Loucy (cell line): ENCODE data around the gene RPE.

Experiments
- H2AFZ ChIP-seq: fragments of 200-600 bp; sonication (generic); 2 replicates; pipeline ENCODE4 v1.6.0; 2016; ENCODE audit warnings: antibody characterized with exemption, mild to moderate bottlenecking, low read length, moderate library complexity
- H3F3A ChIP-seq: fragments of 200-600 bp; 2 replicates; pipeline ENCODE4 v1.6.0; 2016; ENCODE audit warnings: antibody characterized with exemption, low read depth, mild to moderate bottlenecking
- H3K27me3 ChIP-seq: fragments of 200-600 bp; sonication (generic); 2 replicates; pipeline ENCODE4 v1.6.1; 2014; ENCODE audit warnings: low read length, mild to moderate bottlenecking; ENCODE audit not compliant: insufficient read depth, poor library complexity, severe bottlenecking
- H3K36me3 ChIP-seq: fragments of 200-600 bp; sonication (generic); 2 replicates; pipeline ENCODE4 v1.6.1; 2016; ENCODE audit warnings: low read length; ENCODE audit not compliant: insufficient read depth
- H3K4me1 ChIP-seq: fragments of 200-600 bp; sonication (generic); 2 replicates; pipeline ENCODE4 v1.5.1; 2014; ENCODE audit warnings: low read length, mild to moderate bottlenecking; ENCODE audit not compliant: insufficient read depth, poor library complexity, severe bottlenecking
- H3K4me2 ChIP-seq: fragments of 200-600 bp; sonication (generic); 2 replicates; pipeline ENCODE4 v1.6.0; 2014; ENCODE audit warnings: antibody characterized with exemption, low read length, low read depth, mild to moderate bottlenecking; ENCODE audit not compliant: poor library complexity, severe bottlenecking
- H3K4me3 ChIP-seq: fragments of 200-600 bp; sonication (generic); 2 replicates; pipeline ENCODE4 v1.5.1; 2014; ENCODE audit warnings: low read length, mild to moderate bottlenecking, mixed read lengths; ENCODE audit not compliant: poor library complexity, severe bottlenecking
- H3K79me2 ChIP-seq: fragments of 200-600 bp; sonication (generic); 2 replicates; pipeline ENCODE4 v1.6.1; 2014; ENCODE audit warnings: low read length; ENCODE audit not compliant: insufficient read depth
- H3K9ac ChIP-seq: fragments of 200-600 bp; sonication (generic); 2 replicates; pipeline ENCODE4 v1.6.0; 2014; ENCODE audit warnings: mild to moderate bottlenecking, low read depth, low read length, moderate library complexity; ENCODE audit not compliant: poor library complexity, severe bottlenecking
- H3K9me2 ChIP-seq: fragments of 200-600 bp; sonication (generic); replicated peaks from 2 replicates; pipeline ENCODE4 v1.6.1; 2016; ENCODE audit warnings: low read depth, low read length, mixed read lengths
- H3K9me3 ChIP-seq: fragments of 200-600 bp; sonication (generic); 2 replicates; pipeline ENCODE4 v1.6.1; 2014; ENCODE audit warnings: mild to moderate bottlenecking, antibody characterized with exemption, low read length, low read depth; ENCODE audit not compliant: insufficient read depth
- H4K20me1 ChIP-seq: fragments of 200-600 bp; sonication (generic); 2 replicates; pipeline ENCODE4 v1.6.0; 2014; ENCODE audit warnings: antibody characterized with exemption, low read length, mild to moderate bottlenecking; ENCODE audit not compliant: insufficient read depth, poor library complexity, severe bottlenecking
- CTCF ChIP-seq: fragments of 200-600 bp; sonication (generic); conservative IDR thresholded peaks from 2 replicates; pipeline ENCODE4 v1.5.1; 2014; ENCODE audit warnings: mild to moderate bottlenecking, antibody characterized with exemption, low read length
- EZH2phosphoT487 ChIP-seq: fragments of 200-600 bp; IDR thresholded peaks from 2 replicates; pipeline ENCODE4 v1.6.1; 2018; ENCODE audit warnings: antibody characterized with exemption, mild to moderate bottlenecking, moderate library complexity, borderline replicate concordance

Gene RPE

GRCh38 chr2:209986415-209986814, 16.0 kb upstream of the RPE start:
- Histone ChIP-seq H3K4me3 (no peak overlapping the region), H3K36me3 (no peaks in the 10 kb centered on the region), H3K9ac (no peak overlapping the region), H3K9me3 (no peaks in the 10 kb centered on the region), H3K79me2 (no peaks in the 10 kb centered on the region), H3K4me2 (no peak overlapping the region), H3K9me2 (no peaks in the 10 kb centered on the region), H4K20me1 (no peaks in the 10 kb centered on the region), H3K4me1 (no peaks in the 10 kb centered on the region), H2AFZ (no peak overlapping the region), H3K27me3 (no peaks in the 10 kb centered on the region), H3F3A (no peaks in the 10 kb centered on the region)
- TF ChIP-seq EZH2phosphoT487: no peak
- no peak for TF ChIP-seq CTCF

GRCh38 chr2:209988010-209988409, 14.4 kb upstream of the RPE start:
- Histone ChIP-seq H3K36me3 (no peaks in the 10 kb centered on the region), H3K4me2 (no peak overlapping the region), H3K79me2 (no peaks in the 10 kb centered on the region), H3K9me3 (no peaks in the 10 kb centered on the region), H3K9me2 (no peaks in the 10 kb centered on the region), H2AFZ (no peak overlapping the region), H3K4me1 (no peaks in the 10 kb centered on the region), H3K9ac (no peak overlapping the region), H3K27me3 (no peaks in the 10 kb centered on the region), H3F3A (no peaks in the 10 kb centered on the region), H4K20me1 (no peaks in the 10 kb centered on the region), H3K4me3 (no peak overlapping the region)
- TF ChIP-seq EZH2phosphoT487 (no peak), CTCF (no peak)

- Histone ChIP-seq H3F3A (no peaks in the 10 kb centered on the region), H3K4me2 (no peak overlapping the region), H3K4me3 (no peak overlapping the region), H2AFZ (no peak overlapping the region), H3K9me2 (no peaks in the 10 kb centered on the region), H3K27me3 (no peaks in the 10 kb centered on the region), H3K4me1 (no peaks in the 10 kb centered on the region), H3K36me3 (no peaks in the 10 kb centered on the region), H3K9ac (no peak overlapping the region), H4K20me1 (no peaks in the 10 kb centered on the region), H3K9me3 (no peaks in the 10 kb centered on the region), H3K79me2 (no peaks in the 10 kb centered on the region)
- TF ChIP-seq CTCF (no peak), EZH2phosphoT487 (no peak)
Observed at GRCh38 chr2:209990838-209991237, 11.6 kb upstream of the RPE start.
